Vagina (tissue), 2 donors: ENCODE measurements around the gene ADSS2.

Experiments
- POLR2A ChIP-seq, 2 donors: fragments of 450-650 bp; IDR thresholded peaks; one replicate each; pipeline ENCODE4 v1.6.1; 2017; ENCODE audit warnings: antibody characterized with exemption in 2 of 2, mild to moderate bottlenecking in 2 of 2, moderate library complexity in 2 of 2
- TF ChIP-seq, protein P1 (sequence below), 3 experiments: fragments of 450-650 bp in 2 of 3; fragments of 200-600 bp in 1 of 3; sonication (generic) in 1 of 3; IDR thresholded peaks; one replicate each; pipeline ENCODE4 v1.5.1; 2017 to 2019; ENCODE audit warnings: antibody characterized with exemption in 3 of 3, mild to moderate bottlenecking in 2 of 3, moderate library complexity in 2 of 3

DNA sequence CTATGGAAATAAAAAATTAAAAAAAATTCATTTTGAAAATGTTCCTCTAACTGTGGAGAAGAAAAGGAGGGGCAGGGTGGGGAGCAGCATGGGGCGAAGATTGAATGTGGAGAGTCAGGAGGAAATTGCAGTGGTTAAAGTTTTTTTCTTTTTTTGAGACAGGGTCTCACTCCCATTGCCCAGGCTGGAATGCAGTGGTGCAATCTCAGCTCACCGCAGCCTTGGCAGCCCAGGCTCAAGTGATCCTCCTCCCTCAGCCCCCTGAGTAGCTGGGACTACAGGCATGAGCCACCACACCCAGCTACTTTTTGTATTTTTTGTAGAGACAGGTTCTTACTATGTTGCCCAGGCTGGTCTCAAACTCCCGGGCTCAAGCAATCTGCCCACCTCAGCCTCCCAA lies 67.6 kb downstream of the ADSS2 start:
- TF ChIP-seq, protein P1, sequence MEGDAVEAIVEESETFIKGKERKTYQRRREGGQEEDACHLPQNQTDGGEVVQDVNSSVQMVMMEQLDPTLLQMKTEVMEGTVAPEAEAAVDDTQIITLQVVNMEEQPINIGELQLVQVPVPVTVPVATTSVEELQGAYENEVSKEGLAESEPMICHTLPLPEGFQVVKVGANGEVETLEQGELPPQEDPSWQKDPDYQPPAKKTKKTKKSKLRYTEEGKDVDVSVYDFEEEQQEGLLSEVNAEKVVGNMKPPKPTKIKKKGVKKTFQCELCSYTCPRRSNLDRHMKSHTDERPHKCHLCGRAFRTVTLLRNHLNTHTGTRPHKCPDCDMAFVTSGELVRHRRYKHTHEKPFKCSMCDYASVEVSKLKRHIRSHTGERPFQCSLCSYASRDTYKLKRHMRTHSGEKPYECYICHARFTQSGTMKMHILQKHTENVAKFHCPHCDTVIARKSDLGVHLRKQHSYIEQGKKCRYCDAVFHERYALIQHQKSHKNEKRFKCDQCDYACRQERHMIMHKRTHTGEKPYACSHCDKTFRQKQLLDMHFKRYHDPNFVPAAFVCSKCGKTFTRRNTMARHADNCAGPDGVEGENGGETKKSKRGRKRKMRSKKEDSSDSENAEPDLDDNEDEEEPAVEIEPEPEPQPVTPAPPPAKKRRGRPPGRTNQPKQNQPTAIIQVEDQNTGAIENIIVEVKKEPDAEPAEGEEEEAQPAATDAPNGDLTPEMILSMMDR (IDR thresholded peaks at IDR 0.05), result no peak
- TF ChIP-seq POLR2A (IDR thresholded peaks at IDR 0.05), result no peak
